Measurements from ENCODE around the gene CELA3B.

- TF ChIP-seq TEAD4 (CRISPR knock-in tag; IDR thresholded peaks at IDR 0.05) (no peak), TP53 (CRISPR knock-in tag; IDR thresholded peaks at IDR 0.05) (no peak), CTCF (IDR thresholded peaks at IDR 0.05) (no peak), MAX (CRISPR knock-in tag; IDR thresholded peaks at IDR 0.05) (no peak), CREM (CRISPR knock-in tag; IDR thresholded peaks at IDR 0.05) (no peak), ZNF138 (CRISPR knock-in tag; conservative IDR thresholded peaks at IDR 0.05) (no peak), ZBTB43 (CRISPR knock-in tag; IDR thresholded peaks at IDR 0.05) (no peak), ZNF263 (CRISPR knock-in tag; IDR thresholded peaks at IDR 0.05; ENCODE audit: low read depth) (no peak)
Measured at GRCh38 chr1:21966247-21967000, 10.4 kb upstream of the CELA3B start.

Measured in WTC11 (cell line).